Thyroid gland (tissue), 4 donors: ENCODE data around the gene ULK3.

Source experiments
- CTCF ChIP-seq, 6 experiments: fragments of 200-600 bp in 3 of 6; fragments of 450-650 bp in 3 of 6; sonication (generic) in 3 of 6; IDR thresholded peaks; one replicate each; pipeline ENCODE4 v1.5.1; 2016 to 2019; ENCODE audit warnings: antibody characterized with exemption in 6 of 6, mild to moderate bottlenecking in 2 of 6, inconsistent platforms in 1 of 6, moderate library complexity in 1 of 6
- POLR2A ChIP-seq, 2 donors: fragments of 450-650 bp; IDR thresholded peaks; one replicate each; pipeline ENCODE4 v1.6.1; 2017; ENCODE audit warnings: antibody characterized with exemption in 2 of 2, mild to moderate bottlenecking in 2 of 2, moderate library complexity in 1 of 2

- no peak for TF ChIP-seq POLR2A (IDR thresholded peaks at IDR 0.05)
- no peak for TF ChIP-seq CTCF (IDR thresholded peaks at IDR 0.05)
Measured at GRCh38 chr15:74845581-74845980, 2.6 kb upstream of the ULK3 start.
